ENCODE data around the gene M1AP.
"Not testable (repeated sequence)": the region's sequence is repeated elsewhere in the genome, so short reads cannot be mapped to it uniquely, and the experiment has no call there.

- TF ChIP-seq CTCF, POLR2A (IDR thresholded peaks at IDR 0.05): not testable (repeated sequence)
Measured at GRCh38 chr2:74630454-74630853, 17.7 kb downstream of the M1AP start.

Data from esophagus squamous epithelium (tissue), 4 donors.